ENCODE results near the gene RAB4A. TPM values are rescaled to one million over a fixed set of nuclear protein-coding genes. Genes with fewer than 3 reads are reported as not detected.

The RAB4A gene
- total and polyA plus RNA-seq, 2 of the 4 experiments (the other 2 are of a cell fraction) = 25.6 to 26.2 TPM

DNA sequence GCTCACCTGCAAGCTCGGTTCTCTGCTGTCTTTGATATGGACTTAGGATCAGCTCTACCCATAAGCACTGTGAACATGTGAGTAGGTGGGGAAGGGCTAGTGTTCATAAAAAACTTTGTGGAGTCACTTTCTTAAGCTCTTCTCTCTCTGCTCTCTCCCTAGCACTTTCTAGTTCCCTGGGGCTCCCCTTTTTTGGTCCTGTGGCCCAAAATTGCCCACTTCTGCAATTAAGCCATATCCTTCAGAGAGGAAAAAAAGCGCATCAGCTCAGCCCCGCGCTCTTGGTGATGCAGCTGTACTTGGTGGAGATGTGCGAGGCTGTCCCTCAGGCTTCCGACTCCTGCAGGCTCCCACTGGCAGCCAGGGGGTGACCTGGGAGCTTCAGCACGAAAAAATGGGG is 48.6 kb downstream of the RAB4A start:
- no peaks in the 10 kb centered on the region for H3K9me1 ChIP-seq (ENCODE audit: insufficient read depth, low read length)
- no peak overlapping the region for H3K18ac ChIP-seq (ENCODE audit: low read depth, low read length)
- H2AFZ ChIP-seq (replicated peaks; ENCODE audit: low read length, poor library complexity) = no peak overlapping the region
- peaks cover 2 to 4% of the 10 kb centered on the region in 2 experiments; a peak in 1 of 4 replicates for H3K79me1 ChIP-seq (ENCODE audit: low read depth in 1 of 2, low read length in 2 of 2)
- DNase-seq (no peak), ATAC-seq (ENCODE audit: low read depth) (no peak)
- H3K4me1 ChIP-seq (ENCODE audit: control insufficient read depth, insufficient read depth, low read length) = peaks cover 7% of the 10 kb centered on the region
- H3K9ac ChIP-seq (ENCODE audit: low read depth, low read length) = no peak overlapping the region
- no peak overlapping the region for H4K5ac ChIP-seq (ENCODE audit: low read depth, low read length)
- dilution Hi-C loops (cut with HindIII; ENCODE audit: low sequenced_read_pairs, unreplicated experiment) (no loop called here), intact Hi-C loops (cut with micrococcal nuclease) (loop anchor here (5.0 kb wide), 1 partner anchor 47 kb away; the partner anchor contains the start of gene RAB4A), in situ Hi-C loops (cut with MboI; ENCODE audit: low sequenced_read_pairs) (no loop called here)
- no peak for TF ChIP-seq NFE2L2 (IDR thresholded peaks at IDR 0.05; ENCODE audit: low read depth, low read length)
- TF ChIP-seq POLR2A (IDR thresholded peaks at IDR 0.05; ENCODE audit: low read depth, low read length) = no peak
- no peak for TF ChIP-seq BHLHE40 (IDR thresholded peaks at IDR 0.05; ENCODE audit: low read depth, low read length)
- TF ChIP-seq FOS (IDR thresholded peaks at IDR 0.05; ENCODE audit: low read depth, low read length) = no peak
- TF ChIP-seq, protein P1, sequence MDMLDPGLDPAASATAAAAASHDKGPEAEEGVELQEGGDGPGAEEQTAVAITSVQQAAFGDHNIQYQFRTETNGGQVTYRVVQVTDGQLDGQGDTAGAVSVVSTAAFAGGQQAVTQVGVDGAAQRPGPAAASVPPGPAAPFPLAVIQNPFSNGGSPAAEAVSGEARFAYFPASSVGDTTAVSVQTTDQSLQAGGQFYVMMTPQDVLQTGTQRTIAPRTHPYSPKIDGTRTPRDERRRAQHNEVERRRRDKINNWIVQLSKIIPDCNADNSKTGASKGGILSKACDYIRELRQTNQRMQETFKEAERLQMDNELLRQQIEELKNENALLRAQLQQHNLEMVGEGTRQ (IDR thresholded peaks at IDR 0.05; ENCODE audit: low read depth, low read length) = no peak
- TF ChIP-seq, protein P2, sequence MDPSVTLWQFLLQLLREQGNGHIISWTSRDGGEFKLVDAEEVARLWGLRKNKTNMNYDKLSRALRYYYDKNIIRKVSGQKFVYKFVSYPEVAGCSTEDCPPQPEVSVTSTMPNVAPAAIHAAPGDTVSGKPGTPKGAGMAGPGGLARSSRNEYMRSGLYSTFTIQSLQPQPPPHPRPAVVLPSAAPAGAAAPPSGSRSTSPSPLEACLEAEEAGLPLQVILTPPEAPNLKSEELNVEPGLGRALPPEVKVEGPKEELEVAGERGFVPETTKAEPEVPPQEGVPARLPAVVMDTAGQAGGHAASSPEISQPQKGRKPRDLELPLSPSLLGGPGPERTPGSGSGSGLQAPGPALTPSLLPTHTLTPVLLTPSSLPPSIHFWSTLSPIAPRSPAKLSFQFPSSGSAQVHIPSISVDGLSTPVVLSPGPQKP (IDR thresholded peaks at IDR 0.05; ENCODE audit: borderline replicate concordance, low read depth, low read length) = no peak
- TF ChIP-seq CHD1 (IDR thresholded peaks at IDR 0.05; ENCODE audit: low read depth, low read length) = no peak
- TF ChIP-seq MAFK (IDR thresholded peaks at IDR 0.05; ENCODE audit: low read depth, low read length) = no peak
- TF ChIP-seq CEBPB (IDR thresholded peaks at IDR 0.05; ENCODE audit: low read depth, low read length) = no peak
- no peak for TF ChIP-seq SMC3 (IDR thresholded peaks at IDR 0.05; ENCODE audit: low read depth, low read length)
- no peak for TF ChIP-seq RAD21 (IDR thresholded peaks at IDR 0.05; ENCODE audit: low read length)
- TF ChIP-seq, protein P3, sequence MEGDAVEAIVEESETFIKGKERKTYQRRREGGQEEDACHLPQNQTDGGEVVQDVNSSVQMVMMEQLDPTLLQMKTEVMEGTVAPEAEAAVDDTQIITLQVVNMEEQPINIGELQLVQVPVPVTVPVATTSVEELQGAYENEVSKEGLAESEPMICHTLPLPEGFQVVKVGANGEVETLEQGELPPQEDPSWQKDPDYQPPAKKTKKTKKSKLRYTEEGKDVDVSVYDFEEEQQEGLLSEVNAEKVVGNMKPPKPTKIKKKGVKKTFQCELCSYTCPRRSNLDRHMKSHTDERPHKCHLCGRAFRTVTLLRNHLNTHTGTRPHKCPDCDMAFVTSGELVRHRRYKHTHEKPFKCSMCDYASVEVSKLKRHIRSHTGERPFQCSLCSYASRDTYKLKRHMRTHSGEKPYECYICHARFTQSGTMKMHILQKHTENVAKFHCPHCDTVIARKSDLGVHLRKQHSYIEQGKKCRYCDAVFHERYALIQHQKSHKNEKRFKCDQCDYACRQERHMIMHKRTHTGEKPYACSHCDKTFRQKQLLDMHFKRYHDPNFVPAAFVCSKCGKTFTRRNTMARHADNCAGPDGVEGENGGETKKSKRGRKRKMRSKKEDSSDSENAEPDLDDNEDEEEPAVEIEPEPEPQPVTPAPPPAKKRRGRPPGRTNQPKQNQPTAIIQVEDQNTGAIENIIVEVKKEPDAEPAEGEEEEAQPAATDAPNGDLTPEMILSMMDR (conservative IDR thresholded peaks at IDR 0.05; ENCODE audit: low read depth, low read length) = no peak
- no peak for TF ChIP-seq RFX5 (IDR thresholded peaks at IDR 0.05; ENCODE audit: low read depth, low read length)
- no peak for TF ChIP-seq MXI1 (IDR thresholded peaks at IDR 0.05; ENCODE audit: borderline replicate concordance, low read depth, low read length)
- no peak for TF ChIP-seq MAZ (IDR thresholded peaks at IDR 0.05; ENCODE audit: borderline replicate concordance, low read depth, low read length)
- no peak for TF ChIP-seq RCOR1 (IDR thresholded peaks at IDR 0.05; ENCODE audit: insufficient replicate concordance, low read length)
- no peak overlapping the region for H3K56ac ChIP-seq (ENCODE audit: extremely low read depth, insufficient read depth, low read length)
- no peak overlapping the region for H4K91ac ChIP-seq (ENCODE audit: insufficient read depth, low read depth, low read length)
- no peak overlapping the region for H3K4me3 ChIP-seq (ENCODE audit: insufficient read depth, low read depth, low read length)
- no peak overlapping the region for H3K4ac ChIP-seq (ENCODE audit: low read depth, low read length)
- no peak overlapping the region for H4K8ac ChIP-seq (ENCODE audit: low read depth in 2 of 2, low read length in 2 of 2)
- no peak overlapping the region for H2AK5ac ChIP-seq (ENCODE audit: low read depth, low read length)
- no CpG with 5 or more reads among the region's 7 CpGs for WGBS, 2 experiments (ENCODE audit: extremely low coverage in 2 of 2, insufficient read length in 1 of 2)
- H2BK5ac ChIP-seq (ENCODE audit: low read depth, low read length, poor library complexity, severe bottlenecking) = no peak overlapping the region
- no peak overlapping the region for H3K4me2 ChIP-seq (ENCODE audit: low read depth, low read length)
- H2BK120ac ChIP-seq (ENCODE audit: low read depth, low read length) = no peak overlapping the region
- H3K9me3 ChIP-seq (ENCODE audit: control insufficient read depth, insufficient read depth, low read length) = no peaks in the 10 kb centered on the region
- POLR2A ChIA-PET (ENCODE audit: unreplicated experiment) = no interaction called here
- H3K36me3 ChIP-seq (ENCODE audit: control insufficient read depth, insufficient read depth, low read length) = peaks cover 14% of the 10 kb centered on the region
- H3K14ac ChIP-seq (replicated peaks; ENCODE audit: low read depth, low read length) = no peak overlapping the region
- CTCF ChIA-PET = no interaction called here
- H2AK9ac ChIP-seq (replicated peaks; ENCODE audit: low read depth, low read length, poor library complexity) = no peak overlapping the region
- no peak overlapping the region for H3K23ac ChIP-seq (ENCODE audit: low read depth, low read length)
- no peak overlapping the region for H3K27ac ChIP-seq (ENCODE audit: insufficient read depth, low read length)
- H4K20me1 ChIP-seq (ENCODE audit: insufficient read depth, low read length) = no peaks in the 10 kb centered on the region
- no peak overlapping the region for H2BK15ac ChIP-seq (ENCODE audit: low read depth, low read length)
- no peaks in the 10 kb centered on the region for H3K27me3 ChIP-seq (ENCODE audit: control insufficient read depth, insufficient read depth, low read length)
- BruUV-seq (replicated peaks) = no TSS peak
- no peak overlapping the region for H2BK20ac ChIP-seq (ENCODE audit: low read depth, low read length)

Measured in IMR-90 (cell line).